HEK293T (cell line): Measurements from ENCODE around the gene ARHGEF7.

Experiments used
- ARNT ChIP-seq: fragments of 450-650 bp; IDR thresholded peaks from 2 replicates; pipeline ENCODE4 v1.6.1; 2017; ENCODE audit warnings: mild to moderate bottlenecking
- BHLHE40 ChIP-seq: fragments of 450-650 bp; IDR thresholded peaks from 2 replicates; pipeline ENCODE4 v1.6.1; 2016; ENCODE audit warnings: mild to moderate bottlenecking, moderate library complexity, borderline replicate concordance
- ELF4 ChIP-seq: fragments of 450-650 bp; IDR thresholded peaks from 2 replicates; pipeline ENCODE4 v1.6.1; 2017; ENCODE audit warnings: antibody characterized with exemption
- FOXA1 ChIP-seq: fragments of 450-650 bp; IDR thresholded peaks from 2 replicates; pipeline ENCODE4 v1.6.1; 2016; ENCODE audit warnings: mild to moderate bottlenecking
- FOXK2 ChIP-seq: fragments of 450-650 bp; IDR thresholded peaks from 2 replicates; pipeline ENCODE4 v1.6.1; 2016; ENCODE audit warnings: mild to moderate bottlenecking
- FOXM1 ChIP-seq: fragments of 450-650 bp; IDR thresholded peaks from 2 replicates; pipeline ENCODE4 v1.6.1; 2017; ENCODE audit warnings: mild to moderate bottlenecking, borderline replicate concordance
- HDGF ChIP-seq: fragments of 450-650 bp; IDR thresholded peaks from 2 replicates; pipeline ENCODE4 v1.6.1; 2017; ENCODE audit warnings: antibody characterized with exemption, borderline replicate concordance
- L3MBTL2 ChIP-seq: fragments of 450-650 bp; conservative IDR thresholded peaks from 2 replicates; pipeline ENCODE4 v1.6.1; 2016; ENCODE audit warnings: mild to moderate bottlenecking
- LEF1 ChIP-seq: fragments of 450-650 bp; IDR thresholded peaks from 2 replicates; pipeline ENCODE4 v1.6.1; 2017; ENCODE audit warnings: mild to moderate bottlenecking, borderline replicate concordance
- SP1 ChIP-seq: fragments of 450-650 bp; IDR thresholded peaks from 2 replicates; pipeline ENCODE4 v1.6.1; 2017
- SUZ12 ChIP-seq: fragments of 450-650 bp; IDR thresholded peaks from 2 replicates; pipeline ENCODE4 v1.6.1; 2016; ENCODE audit warnings: mild to moderate bottlenecking
- TARDBP ChIP-seq: fragments of 450-650 bp; IDR thresholded peaks from 2 replicates; pipeline ENCODE4 v1.6.1; 2016
- ZNF384 ChIP-seq: fragments of 450-650 bp; IDR thresholded peaks from 2 replicates; pipeline ENCODE4 v1.6.1; 2016

DNA sequence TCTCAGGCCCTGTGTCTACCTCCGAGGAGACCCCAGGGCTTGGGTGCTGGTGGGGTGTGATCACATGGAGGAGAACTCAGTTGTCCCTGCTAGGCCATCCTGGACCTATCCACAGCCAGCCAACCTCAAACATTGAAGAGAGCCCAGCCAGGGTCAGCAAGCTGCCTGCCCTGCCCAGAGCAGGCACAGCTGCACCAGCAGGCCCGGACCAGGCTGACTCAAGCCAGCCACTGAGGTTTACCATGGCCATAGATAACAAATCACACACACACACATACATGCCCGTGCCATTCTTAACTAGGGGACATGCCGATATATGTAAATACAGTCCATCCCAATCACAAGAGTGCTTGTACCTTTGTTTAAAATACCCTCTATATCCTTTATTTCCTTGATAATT, 8.1 kb downstream of the ARHGEF7 start:
- TF ChIP-seq SUZ12 (no peak), FOXA1 (no peak), FOXM1 (no peak), BHLHE40 (no peak), ELF4 (no peak), SP1 (no peak), TARDBP (no peak), L3MBTL2 (no peak), ARNT (no peak), LEF1 (no peak), ZNF384 (no peak), HDGF (no peak), FOXK2 (no peak)
